Caco-2 (cell line): ENCODE data around the gene FAM3D. TPM values are rescaled to one million over a fixed set of nuclear protein-coding genes. Genes with fewer than 3 reads are reported as not detected.

ENCODE experiments used
- BruUV-seq: library from RNA; stranded (reverse); fragments of 400-500 nt; replicated peaks from 2 replicates; lab custom pipeline; 2021; lab: Mats Ljungman, UMichigan
- CTCF ChIA-PET: fragments of 300-600 bp; sonication (Branson Sonifier 250); formaldehyde crosslinking; loops from one replicate; lab custom pipeline; 2022; ENCODE audit warnings: antibody characterized with exemption; lab: Charles Lee
- POLR2A ChIA-PET: fragments of 300-600 bp; sonication (Branson Sonifier 250); formaldehyde crosslinking; loops from one replicate; lab custom pipeline; 2022; ENCODE audit warnings: antibody characterized with exemption; lab: Charles Lee
- DNase-seq, 2 experiments: peaks; one replicate each; pipeline versions ENCODE4 v3.0.0 to v3.0.0-alpha.2; 2020 to 2022
- H3K27me3 ChIP-seq: replicated peaks from 2 replicates; pipeline ENCODE4 v1.6.0; 2011; ENCODE audit warnings: low read length; ENCODE audit not compliant: control insufficient read depth, insufficient read depth
- H3K36me3 ChIP-seq: 2 replicates; pipeline ENCODE4 v1.5.1; 2011; ENCODE audit warnings: low read length; ENCODE audit not compliant: control insufficient read depth, insufficient read depth
- H3K4me1 ChIP-seq: fragments of 250-450 bp; sonication (Bioruptor Pico); 2 replicates; pipeline ENCODE4 v1.5.1; 2020; ENCODE audit warnings: mild to moderate bottlenecking
- H3K4me3 ChIP-seq: 2 replicates; pipeline ENCODE4 v1.5.1; 2011; ENCODE audit warnings: low read depth, mild to moderate bottlenecking, control low read depth, low read length
- H3K9me3 ChIP-seq: fragments of 250-450 bp; sonication (Bioruptor Pico); 2 replicates; pipeline ENCODE4 v1.5.1; 2020; ENCODE audit warnings: mild to moderate bottlenecking, moderate library complexity
- H3K27ac Mint-ChIP-seq: one replicate; pipeline ENCODE4 v1.8.0; 2022; ENCODE audit warnings: mixed read lengths; ENCODE audit not compliant: unreplicated experiment
- H3K27me3 Mint-ChIP-seq: one replicate; pipeline ENCODE4 v1.8.0; 2022; ENCODE audit warnings: mixed read lengths; ENCODE audit not compliant: insufficient read depth, unreplicated experiment
- H3K36me3 Mint-ChIP-seq: one replicate; pipeline ENCODE4 v1.8.0; 2022; ENCODE audit warnings: mild to moderate bottlenecking, mixed read lengths; ENCODE audit not compliant: insufficient read depth, unreplicated experiment
- H3K4me1 Mint-ChIP-seq: one replicate; pipeline ENCODE4 v1.8.0; 2022; ENCODE audit warnings: low read depth, mixed read lengths; ENCODE audit not compliant: unreplicated experiment
- H3K4me3 Mint-ChIP-seq: one replicate; pipeline ENCODE4 v1.8.0; 2022; ENCODE audit warnings: mild to moderate bottlenecking, moderate library complexity, mixed read lengths; ENCODE audit not compliant: unreplicated experiment
- H3K9me3 Mint-ChIP-seq: one replicate; pipeline ENCODE4 v1.8.0; 2022; ENCODE audit warnings: mixed read lengths; ENCODE audit not compliant: unreplicated experiment
- intact Hi-C: fragments of 100-400 bp; cut with micrococcal nuclease; formaldehyde crosslinking; loops from one replicate; pipeline ENCODE4 v1.10.0; 2022; ENCODE audit not compliant: unreplicated experiment
- total RNA-seq: library from RNA; stranded (reverse); gene quantifications from 2 replicates; pipeline ENCODE4 v1.2.3, GENCODE V29; 2022
- TF ChIP-seq, protein P1 (sequence below), 2 experiments: fragments of 200-600 bp in 1 of 2; IDR thresholded peaks; 1 replicate in 1 of 2; 2 replicates in 1 of 2; pipeline versions ENCODE4 v1.5.1 to v1.8.0; 2011 to 2022; ENCODE audit warnings: antibody characterized with exemption in 1 of 2, control low read depth in 1 of 2, inconsistent platforms in 1 of 2, low read depth in 1 of 2, low read length in 1 of 2, mild to moderate bottlenecking in 1 of 2, moderate library complexity in 1 of 2; ENCODE audit not compliant: insufficient read depth in 1 of 2, severe bottlenecking in 1 of 2, unreplicated experiment in 1 of 2

FAM3D gene
- total RNA-seq, 1 experiment from 2014 or later, result not detected

DNA sequence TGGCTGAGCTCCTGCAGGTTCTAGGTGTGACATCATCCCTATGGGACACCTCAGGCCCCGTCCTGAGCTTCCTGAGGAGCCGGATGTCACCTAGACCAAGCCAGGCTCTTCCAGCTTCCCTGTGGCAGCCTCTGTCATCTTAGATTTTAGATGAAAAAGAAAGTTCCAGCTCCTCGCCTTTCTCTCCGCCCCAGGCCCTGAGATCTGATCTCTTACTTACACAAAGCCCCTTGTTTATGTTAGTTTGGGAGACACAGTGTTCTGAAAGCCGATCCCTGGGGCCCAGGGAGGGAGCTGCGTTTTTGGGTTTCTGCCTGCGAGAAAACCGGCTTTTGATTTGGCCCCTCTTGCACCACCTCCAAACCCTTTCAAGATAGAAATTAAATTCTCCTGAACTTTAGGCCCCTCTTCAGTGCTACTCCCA is 49.2 kb downstream of the FAM3D start:
- no peak for DNase-seq
- H3K27me3 Mint-ChIP-seq, result no peaks in the 10 kb centered on the region
- ChIA-PET CTCF (interaction anchor here (1.9 kb wide), 1 partner anchor 13 kb away, joined by 6 read pairs; no protein-coding TSS in a partner anchor), POLR2A (no interaction called here)
- Histone ChIP-seq H3K27me3 (no peaks in the 10 kb centered on the region), H3K4me3 (no peak overlapping the region), H3K36me3 (no peaks in the 10 kb centered on the region), H3K9me3 (no peaks in the 10 kb centered on the region), H3K4me1 (no peaks in the 10 kb centered on the region)
- no peaks in the 10 kb centered on the region for H3K36me3 Mint-ChIP-seq
- no TSS peak for BruUV-seq
- no peaks in the 10 kb centered on the region for H3K4me1 Mint-ChIP-seq
- TF ChIP-seq, protein P1, sequence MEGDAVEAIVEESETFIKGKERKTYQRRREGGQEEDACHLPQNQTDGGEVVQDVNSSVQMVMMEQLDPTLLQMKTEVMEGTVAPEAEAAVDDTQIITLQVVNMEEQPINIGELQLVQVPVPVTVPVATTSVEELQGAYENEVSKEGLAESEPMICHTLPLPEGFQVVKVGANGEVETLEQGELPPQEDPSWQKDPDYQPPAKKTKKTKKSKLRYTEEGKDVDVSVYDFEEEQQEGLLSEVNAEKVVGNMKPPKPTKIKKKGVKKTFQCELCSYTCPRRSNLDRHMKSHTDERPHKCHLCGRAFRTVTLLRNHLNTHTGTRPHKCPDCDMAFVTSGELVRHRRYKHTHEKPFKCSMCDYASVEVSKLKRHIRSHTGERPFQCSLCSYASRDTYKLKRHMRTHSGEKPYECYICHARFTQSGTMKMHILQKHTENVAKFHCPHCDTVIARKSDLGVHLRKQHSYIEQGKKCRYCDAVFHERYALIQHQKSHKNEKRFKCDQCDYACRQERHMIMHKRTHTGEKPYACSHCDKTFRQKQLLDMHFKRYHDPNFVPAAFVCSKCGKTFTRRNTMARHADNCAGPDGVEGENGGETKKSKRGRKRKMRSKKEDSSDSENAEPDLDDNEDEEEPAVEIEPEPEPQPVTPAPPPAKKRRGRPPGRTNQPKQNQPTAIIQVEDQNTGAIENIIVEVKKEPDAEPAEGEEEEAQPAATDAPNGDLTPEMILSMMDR (IDR thresholded peaks at IDR 0.05; ENCODE audit: insufficient read depth in 1 of 2, low read depth in 1 of 2, low read length in 1 of 2, severe bottlenecking in 1 of 2, unreplicated experiment in 1 of 2), result no peak
- H3K27ac Mint-ChIP-seq, result no peak overlapping the region
- no peaks in the 10 kb centered on the region for H3K9me3 Mint-ChIP-seq
- no peak overlapping the region for H3K4me3 Mint-ChIP-seq
- intact Hi-C loops, result no loop called here

DNA sequence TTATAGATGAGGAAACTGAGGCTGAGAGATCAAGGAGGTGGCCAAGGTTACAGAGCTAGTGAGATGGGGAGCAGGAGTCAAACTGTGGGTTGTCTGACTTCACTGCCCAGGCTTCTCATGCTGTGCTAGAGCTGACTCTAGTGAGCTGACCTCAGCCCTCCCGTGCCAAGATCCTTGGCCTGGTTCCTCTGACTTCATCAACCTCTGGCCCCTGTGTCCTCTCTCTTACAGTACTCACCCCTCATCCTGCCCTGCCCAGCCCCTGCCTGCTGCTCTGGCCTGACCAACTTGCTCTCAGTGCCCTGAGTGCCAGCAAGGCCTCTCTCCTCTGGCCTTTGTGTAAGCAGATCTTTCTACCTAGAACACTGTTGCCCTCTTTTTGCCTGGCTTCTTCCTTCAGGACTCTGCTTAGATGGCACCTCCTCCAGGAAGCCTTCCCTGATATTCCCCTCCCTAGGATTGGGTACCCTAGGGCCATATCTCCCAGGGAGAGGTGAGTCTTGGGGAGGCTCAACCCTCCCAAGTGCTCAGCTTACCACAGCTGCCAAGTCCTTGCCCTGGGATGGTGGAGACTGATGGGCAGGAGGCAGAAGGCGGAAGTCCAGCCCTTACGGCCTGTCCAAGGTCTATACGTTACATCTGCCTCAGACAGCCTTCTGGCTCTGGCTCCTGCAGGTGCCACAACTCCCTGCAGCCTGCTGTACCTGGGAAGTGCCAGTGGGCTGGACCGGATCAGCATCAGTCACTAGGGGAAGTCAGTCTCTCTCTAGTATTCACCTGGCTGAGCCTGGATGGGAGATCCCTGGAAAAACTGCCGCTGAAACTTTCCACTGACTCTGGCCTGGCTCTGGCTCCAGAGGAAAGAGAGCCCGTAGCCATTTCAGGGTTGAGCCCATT is 53.1 kb downstream of the FAM3D start:
- Mint-ChIP-seq H3K9me3 (no peaks in the 10 kb centered on the region), H3K4me1 (no peaks in the 10 kb centered on the region), H3K36me3 (no peaks in the 10 kb centered on the region), H3K4me3 (no peak overlapping the region), H3K27ac (no peak overlapping the region), H3K27me3 (no peaks in the 10 kb centered on the region)
- Histone ChIP-seq H3K9me3 (no peaks in the 10 kb centered on the region), H3K4me1 (no peaks in the 10 kb centered on the region), H3K27me3 (no peaks in the 10 kb centered on the region), H3K36me3 (no peaks in the 10 kb centered on the region), H3K4me3 (no peak overlapping the region)
- TF ChIP-seq, protein P1 (IDR thresholded peaks at IDR 0.05; ENCODE audit: insufficient read depth in 1 of 2, low read depth in 1 of 2, low read length in 1 of 2, severe bottlenecking in 1 of 2, unreplicated experiment in 1 of 2), result no peak
- intact Hi-C loops, result no loop called here
- no peak for DNase-seq
- no TSS peak for BruUV-seq
- CTCF ChIA-PET, result interaction anchor here (1.3 kb wide), 1 partner anchor 17 kb away, joined by 3 read pairs; no protein-coding TSS in a partner anchor
- POLR2A ChIA-PET, result no interaction called here

DNA sequence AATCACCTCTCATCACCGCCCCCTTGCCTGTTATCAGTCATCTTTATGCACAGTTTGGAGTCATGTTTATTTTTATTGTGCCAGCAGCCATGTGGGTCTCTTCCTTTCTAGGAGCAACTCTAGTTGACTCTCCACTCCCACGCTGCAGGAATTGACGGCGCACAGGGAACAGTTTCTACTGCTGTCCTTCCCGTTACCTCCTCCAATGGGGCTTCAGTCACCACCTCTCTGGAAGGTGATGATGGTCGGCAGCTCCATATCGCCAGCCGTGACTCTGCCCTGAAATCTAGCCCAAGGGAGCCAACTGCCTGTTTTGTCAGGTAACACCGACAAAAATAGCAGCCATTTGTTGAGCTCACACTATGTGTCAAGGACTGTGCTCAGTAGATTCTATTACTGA is 53.7 kb downstream of the FAM3D start:
- Mint-ChIP-seq H3K4me3 (no peak overlapping the region), H3K36me3 (no peaks in the 10 kb centered on the region), H3K9me3 (no peaks in the 10 kb centered on the region), H3K4me1 (no peaks in the 10 kb centered on the region), H3K27ac (no peak overlapping the region), H3K27me3 (no peaks in the 10 kb centered on the region)
- CTCF ChIA-PET, result interaction anchor here (1.3 kb wide), 1 partner anchor 17 kb away, joined by 3 read pairs; no protein-coding TSS in a partner anchor
- DNase-seq, result no peak
- Histone ChIP-seq H3K4me1 (no peaks in the 10 kb centered on the region), H3K36me3 (no peaks in the 10 kb centered on the region), H3K9me3 (no peaks in the 10 kb centered on the region), H3K27me3 (no peaks in the 10 kb centered on the region), H3K4me3 (no peak overlapping the region)
- TF ChIP-seq, protein P1 (IDR thresholded peaks at IDR 0.05; ENCODE audit: insufficient read depth in 1 of 2, low read depth in 1 of 2, low read length in 1 of 2, severe bottlenecking in 1 of 2, unreplicated experiment in 1 of 2), result no peak
- intact Hi-C loops, result no loop called here
- POLR2A ChIA-PET, result no interaction called here
- no TSS peak for BruUV-seq
